C4-2B (cell line): ENCODE results near the gene SNX33.

Experiments
- CTCF ChIP-seq: fragments of 450-650 bp; conservative IDR thresholded peaks from 2 replicates; pipeline ENCODE4 v1.5.1; 2017; ENCODE audit warnings: mild to moderate bottlenecking
- ZFX ChIP-seq: fragments of 450-650 bp; IDR thresholded peaks from 2 replicates; pipeline ENCODE4 v1.6.1; 2017

GRCh38 chr15:75640483-75641178 lies 7.1 kb upstream of the SNX33 start:
- peak; percentile 46 for TF ChIP-seq CTCF
- TF ChIP-seq ZFX = no peak
